Endometrium (tissue), 2 donors: ENCODE results near the gene APOL1.
"Not testable (repeated sequence)": the region's sequence is repeated elsewhere in the genome, so short reads cannot be mapped to it uniquely, and the experiment has no call there.

ENCODE experiments used
- FAIRE-seq: peaks from 2 replicates; lab custom pipeline; 2012; peaks lifted over from hg19 to GRCh38; lab: Jason Lieb, UNC
- donor health status: control.
- donor health status: control.

APOL1 gene

GRCh38 chr22:36267058-36267457 lies 14.1 kb downstream of the APOL1 start:
- FAIRE-seq = no peak

DNA sequence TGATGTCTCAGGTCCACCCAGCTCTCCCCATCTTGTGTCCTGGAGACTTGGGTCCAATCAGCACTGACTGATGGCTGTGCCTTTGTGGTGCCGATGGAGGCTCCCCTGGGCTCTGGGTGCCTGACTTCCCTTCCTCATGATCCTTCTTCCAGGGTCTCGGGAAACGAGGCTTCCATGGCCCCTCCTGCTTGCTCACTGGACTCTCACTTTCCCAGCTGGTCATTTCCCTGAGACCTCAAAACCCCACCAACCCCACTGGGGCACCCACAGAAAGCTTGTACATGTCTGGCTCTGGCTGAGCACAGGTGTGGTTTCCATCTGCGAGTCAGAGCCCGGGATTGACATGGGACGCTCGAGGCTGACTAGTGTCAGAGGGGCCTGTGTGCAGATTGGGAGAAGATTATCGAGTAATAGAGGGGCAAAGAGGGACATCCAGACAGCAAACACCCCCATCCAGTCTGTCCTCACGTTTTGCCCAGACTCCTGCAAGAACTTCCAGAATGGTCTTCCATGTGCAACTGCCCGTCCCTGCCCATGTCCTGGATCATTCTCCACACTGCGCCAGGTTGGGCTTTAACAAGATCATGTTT lies 15.1 kb downstream of the APOL1 start:
- FAIRE-seq = no peak

DNA sequence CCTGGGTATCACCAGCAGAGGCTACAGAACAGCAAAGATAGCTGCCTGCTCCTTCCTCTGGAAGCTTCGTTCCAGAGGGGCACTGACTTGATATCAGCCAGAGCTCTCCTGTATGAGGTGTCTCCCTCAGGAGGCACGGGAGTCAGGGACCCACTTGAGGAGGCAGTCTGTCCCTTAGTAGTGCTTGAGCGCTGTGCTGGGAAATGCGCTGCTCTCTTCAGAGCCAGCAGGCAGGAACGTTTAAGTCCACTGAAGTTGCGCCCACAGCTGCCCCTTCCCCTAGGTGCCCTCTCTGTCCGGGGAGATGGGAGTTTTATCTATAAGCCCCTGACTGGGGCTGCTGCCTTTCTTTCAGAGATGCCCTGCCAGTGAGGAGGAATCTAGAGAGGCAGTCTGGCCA lies 18.3 kb downstream of the APOL1 start:
- not testable (repeated sequence) for FAIRE-seq

DNA sequence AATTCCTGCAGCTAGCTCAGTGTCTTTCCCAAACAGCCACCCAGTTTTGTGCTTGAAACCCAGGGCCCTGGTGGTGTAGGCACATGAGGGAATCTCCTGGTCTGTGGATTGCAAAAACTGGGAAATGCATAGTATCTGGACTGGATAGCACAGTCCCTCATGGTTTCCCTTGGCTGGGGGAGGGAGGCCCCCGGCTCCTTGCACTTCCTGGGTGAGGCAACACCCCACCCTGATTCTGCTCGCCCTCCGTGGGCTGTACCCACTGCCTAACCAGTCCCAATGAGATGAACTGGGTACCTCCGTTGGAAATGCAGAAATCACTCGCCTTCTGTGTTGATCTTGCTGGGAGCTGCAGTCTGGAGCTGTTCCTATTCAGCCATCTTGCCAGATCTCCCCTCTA lies 19.0 kb downstream of the APOL1 start:
- not testable (repeated sequence) for FAIRE-seq

DNA sequence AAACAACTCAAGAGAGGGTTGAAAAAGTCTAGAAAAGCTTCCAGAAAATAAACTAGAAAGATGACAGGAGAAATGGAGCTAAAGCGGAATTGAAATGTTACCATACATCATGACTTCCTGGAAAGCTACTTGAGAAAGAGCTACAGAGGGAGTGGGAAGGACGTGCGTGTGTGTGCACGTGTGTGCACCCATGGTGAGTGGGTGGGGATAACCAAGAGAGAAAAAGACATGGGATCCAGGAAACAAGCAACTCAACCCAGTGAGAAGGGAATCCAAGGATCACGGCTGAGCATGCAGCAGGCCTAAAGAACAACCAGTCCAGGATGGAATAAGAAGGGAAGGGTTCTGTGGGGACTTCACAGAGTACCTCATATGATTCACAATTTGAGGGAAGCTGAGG lies 21.6 kb downstream of the APOL1 start:
- no peak for FAIRE-seq

GRCh38 chr22:36277482-36278291 lies 24.8 kb downstream of the APOL1 start:
- no peak for FAIRE-seq

- no peak for FAIRE-seq
These were observed 26.3 kb downstream of the APOL1 start for GRCh38 chr22:36279219-36279666.

DNA sequence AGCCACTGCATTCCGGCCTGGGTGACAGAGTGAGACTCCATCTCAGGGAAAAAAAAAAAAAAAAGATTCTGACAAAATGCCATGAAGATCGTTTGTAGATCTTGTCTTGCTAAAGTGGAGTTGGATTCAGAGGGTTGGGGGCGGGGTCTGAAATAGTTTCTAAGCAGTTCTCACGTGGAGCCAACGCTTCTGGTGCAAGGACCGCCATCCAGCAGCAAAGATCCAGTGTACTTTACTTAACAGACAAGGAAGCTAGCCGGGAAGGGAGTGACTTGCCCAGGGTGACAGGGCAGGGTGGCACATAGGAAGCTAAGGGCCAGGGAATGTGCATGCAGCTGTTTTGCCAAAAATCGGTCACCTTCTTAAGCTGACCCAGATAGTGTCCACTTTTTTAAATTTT lies 27.4 kb downstream of the APOL1 start:
- FAIRE-seq = no peak

GRCh38 chr22:36281781-36282327 lies 28.9 kb downstream of the APOL1 start:
- no peak for FAIRE-seq

DNA sequence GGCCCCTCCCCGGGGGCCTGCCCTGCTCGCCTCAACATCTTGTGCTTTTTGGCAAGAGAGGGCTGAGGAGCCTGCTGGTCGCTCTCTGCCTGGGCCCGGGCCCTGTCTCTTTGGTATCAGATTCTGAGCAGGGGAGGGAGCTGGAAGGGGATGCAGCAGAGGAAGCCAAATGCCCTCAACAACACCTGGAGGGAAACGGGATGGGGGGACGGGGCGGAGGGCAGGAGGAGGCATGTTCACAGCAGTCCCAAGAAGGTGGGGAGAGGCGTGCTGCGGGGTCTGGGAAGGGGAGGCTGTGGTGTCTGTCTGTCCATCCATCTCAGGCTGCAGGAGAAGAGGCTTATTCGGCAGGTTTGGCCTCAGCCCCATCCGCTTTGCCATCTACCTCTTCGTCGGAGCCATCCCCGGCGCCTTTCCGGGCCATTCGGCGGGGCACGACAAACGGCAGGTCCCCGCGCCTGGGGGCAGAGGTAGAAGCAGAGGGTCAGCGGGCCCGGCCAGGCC lies 29.4 kb downstream of the APOL1 start:
- no peak for FAIRE-seq

DNA sequence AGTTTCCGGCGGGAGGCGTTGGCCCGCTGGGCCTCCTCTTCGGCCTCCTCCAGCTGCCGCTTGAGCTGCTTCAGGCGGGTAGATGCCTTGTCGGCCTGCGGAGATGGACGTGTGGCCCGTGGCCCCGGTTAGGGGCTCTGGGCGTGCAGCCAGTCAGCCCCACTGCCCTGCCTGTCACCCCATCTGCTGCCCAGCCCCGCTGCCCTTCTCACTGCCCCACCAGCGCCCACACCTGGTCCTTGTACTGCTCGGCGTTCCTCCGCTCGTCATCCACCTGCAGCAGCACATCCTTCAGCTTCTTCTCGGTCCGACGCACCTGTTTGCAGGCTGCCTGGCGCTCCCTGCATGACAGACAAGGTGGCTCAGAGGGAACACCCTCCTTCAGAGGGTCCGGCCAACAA lies 31.2 kb downstream of the APOL1 start:
- FAIRE-seq = no peak

- no peak for FAIRE-seq
These were observed 32.1 kb downstream of the APOL1 start for GRCh38 chr22:36285017-36285416.

GRCh38 chr22:36285545-36285944 lies 32.6 kb downstream of the APOL1 start:
- FAIRE-seq = no peak

GRCh38 chr22:36286096-36286957 lies 33.4 kb downstream of the APOL1 start:
- FAIRE-seq = no peak

DNA sequence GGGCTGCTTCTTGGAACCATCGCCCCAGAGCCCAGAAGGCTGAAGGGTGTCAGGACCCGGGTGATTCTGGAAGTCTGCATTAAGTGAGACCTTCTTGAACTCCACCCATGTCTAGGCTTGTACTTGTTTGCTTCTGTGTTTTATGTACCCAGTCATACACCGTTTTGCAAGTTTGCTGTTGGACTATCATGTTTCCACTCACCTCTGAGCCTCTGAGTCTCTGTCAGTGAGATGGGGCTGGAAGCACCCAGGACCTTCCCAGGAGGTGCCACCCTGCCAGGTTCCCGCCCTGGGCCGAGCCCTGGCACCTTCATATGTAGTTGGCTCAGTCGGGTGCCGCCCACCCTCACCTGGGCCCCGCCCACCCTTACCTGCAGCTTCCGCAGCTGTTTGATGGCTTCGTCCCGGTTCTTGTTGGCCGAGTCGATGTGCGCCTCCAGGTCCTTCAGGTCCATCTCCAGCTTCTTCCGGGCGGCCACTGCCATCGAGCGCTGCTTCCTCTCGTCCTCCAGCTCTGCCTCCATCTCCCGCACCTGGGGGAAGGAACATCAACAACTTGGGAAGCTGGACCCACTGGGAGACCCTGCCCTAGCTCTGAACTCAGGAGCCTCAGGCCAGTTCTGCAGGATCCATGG lies 35.1 kb downstream of the APOL1 start:
- FAIRE-seq = no peak

DNA sequence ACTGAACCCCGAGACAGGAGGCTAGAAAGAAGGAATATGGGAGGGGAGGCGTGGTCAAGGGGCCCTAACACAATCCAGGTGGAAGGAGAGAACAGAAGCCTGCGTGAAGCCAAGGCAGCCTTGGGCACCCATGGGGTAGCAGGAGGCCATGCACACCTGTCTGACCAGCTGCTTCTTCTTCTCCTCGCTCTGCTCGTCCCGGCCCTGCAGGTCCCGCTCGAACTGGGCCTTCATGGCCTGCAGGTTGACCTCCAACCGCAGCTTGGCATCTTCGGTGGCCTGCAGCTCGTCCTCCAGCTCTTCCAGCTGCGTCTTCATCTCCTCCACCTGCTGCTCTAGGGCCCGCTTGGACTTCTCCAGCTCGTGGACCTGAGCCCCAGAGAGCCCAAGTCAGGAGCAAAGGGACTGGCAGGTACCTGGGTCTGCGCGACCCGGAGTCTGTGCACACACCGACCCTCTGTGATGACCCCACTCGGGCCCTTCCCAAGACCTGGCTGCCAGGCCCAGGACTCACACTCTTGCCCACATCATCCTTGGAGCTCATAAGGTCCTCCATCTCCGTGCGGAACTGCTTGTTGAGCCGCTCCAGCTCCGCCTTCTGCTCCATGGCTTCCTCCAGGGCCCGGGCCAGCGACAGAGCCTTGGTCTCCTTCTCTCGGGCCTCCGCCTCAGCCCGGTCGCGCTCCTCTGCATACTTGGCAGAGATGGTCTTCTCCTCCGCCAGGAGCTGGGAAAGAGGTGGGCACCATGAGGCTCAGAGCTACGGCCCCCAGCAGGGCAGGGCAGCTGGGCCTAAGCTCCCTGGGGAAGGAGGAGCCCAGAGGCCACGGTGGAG lies 35.9 kb downstream of the APOL1 start:
- no peak for FAIRE-seq

DNA sequence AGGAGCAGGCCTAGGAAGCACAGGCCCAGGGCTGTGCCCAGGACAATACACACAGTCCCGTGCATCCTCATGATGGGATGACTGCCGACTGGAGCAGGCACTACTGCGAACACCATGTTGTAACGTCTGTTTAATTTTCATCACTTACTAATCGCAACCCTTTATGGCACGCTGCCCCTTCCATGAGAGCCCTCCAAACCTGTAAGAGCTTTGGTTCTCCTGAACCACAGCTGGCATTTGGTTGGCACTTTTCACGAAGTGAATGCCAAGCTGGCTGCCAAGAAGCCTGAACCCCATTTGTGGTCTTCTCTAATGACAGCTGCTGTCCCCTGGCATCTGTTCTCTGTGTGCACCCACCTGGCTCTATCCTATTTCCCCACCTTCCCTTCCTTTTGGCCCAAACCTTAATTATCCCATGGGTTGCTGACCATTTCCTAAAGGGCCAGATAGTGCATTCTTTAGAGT lies 36.5 kb downstream of the APOL1 start:
- no peak for FAIRE-seq

DNA sequence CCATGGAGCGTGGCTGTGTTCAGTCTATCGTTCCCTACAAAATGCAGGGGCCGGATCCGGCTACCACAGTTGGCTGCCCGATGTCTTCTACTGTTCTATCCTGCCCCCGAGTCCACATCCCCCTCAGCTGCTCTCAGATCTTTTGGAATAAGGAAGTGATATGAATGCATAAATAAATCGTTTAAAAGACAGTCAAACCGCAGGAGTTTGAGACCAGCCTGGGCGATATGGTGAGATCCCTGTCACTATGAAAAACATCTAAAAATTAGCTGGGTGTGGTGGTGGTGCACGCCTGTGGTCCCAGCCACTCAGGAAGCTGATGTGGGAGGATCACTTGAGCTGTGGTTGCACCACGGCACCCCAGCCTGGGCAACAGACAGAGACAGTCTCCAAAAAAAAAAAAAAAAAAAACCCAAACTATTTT lies 37.0 kb downstream of the APOL1 start:
- not testable (repeated sequence) for FAIRE-seq

- not testable (repeated sequence) for FAIRE-seq
These were observed 37.6 kb downstream of the APOL1 start for GRCh38 chr22:36290391-36291075.
